ENCODE measurements around the gene PLCL1.

- TF ChIP-seq, protein P1, sequence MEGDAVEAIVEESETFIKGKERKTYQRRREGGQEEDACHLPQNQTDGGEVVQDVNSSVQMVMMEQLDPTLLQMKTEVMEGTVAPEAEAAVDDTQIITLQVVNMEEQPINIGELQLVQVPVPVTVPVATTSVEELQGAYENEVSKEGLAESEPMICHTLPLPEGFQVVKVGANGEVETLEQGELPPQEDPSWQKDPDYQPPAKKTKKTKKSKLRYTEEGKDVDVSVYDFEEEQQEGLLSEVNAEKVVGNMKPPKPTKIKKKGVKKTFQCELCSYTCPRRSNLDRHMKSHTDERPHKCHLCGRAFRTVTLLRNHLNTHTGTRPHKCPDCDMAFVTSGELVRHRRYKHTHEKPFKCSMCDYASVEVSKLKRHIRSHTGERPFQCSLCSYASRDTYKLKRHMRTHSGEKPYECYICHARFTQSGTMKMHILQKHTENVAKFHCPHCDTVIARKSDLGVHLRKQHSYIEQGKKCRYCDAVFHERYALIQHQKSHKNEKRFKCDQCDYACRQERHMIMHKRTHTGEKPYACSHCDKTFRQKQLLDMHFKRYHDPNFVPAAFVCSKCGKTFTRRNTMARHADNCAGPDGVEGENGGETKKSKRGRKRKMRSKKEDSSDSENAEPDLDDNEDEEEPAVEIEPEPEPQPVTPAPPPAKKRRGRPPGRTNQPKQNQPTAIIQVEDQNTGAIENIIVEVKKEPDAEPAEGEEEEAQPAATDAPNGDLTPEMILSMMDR (IDR thresholded peaks at IDR 0.05), result no peak
- TF ChIP-seq POLR2A (IDR thresholded peaks at IDR 0.05), result no peak
These were observed 124.9 kb downstream of the PLCL1 start for GRCh38 chr2:197929008-197929885.

Measured in lower leg skin (tissue), 3 donors.